ENCODE results near the gene RPL26.

RPL26 gene

GRCh38 chr17:8368193-8368592, 14.8 kb downstream of the RPL26 start:
- DNase-seq (ENCODE audit: low read depth), result no peak
- no peak overlapping the region for H3K4me3 ChIP-seq (ENCODE audit: control insufficient read depth, low read depth, low read length)
- TF ChIP-seq CTCF (IDR thresholded peaks at IDR 0.05; ENCODE audit: control insufficient read depth, insufficient read depth, low read depth, low read length, missing control alignments), result no peak

- TF ChIP-seq CTCF (IDR thresholded peaks at IDR 0.05; ENCODE audit: control insufficient read depth, insufficient read depth, low read depth, low read length, missing control alignments), result no peak
- DNase-seq (ENCODE audit: low read depth), result no peak
- H3K4me3 ChIP-seq (ENCODE audit: control insufficient read depth, low read depth, low read length), result no peak overlapping the region
These were observed 16.8 kb downstream of the RPL26 start for GRCh38 chr17:8366231-8366630.

- H3K4me3 ChIP-seq (ENCODE audit: control insufficient read depth, low read depth, low read length), result no peak overlapping the region
- no peak for TF ChIP-seq CTCF (IDR thresholded peaks at IDR 0.05; ENCODE audit: control insufficient read depth, insufficient read depth, low read depth, low read length, missing control alignments)
- DNase-seq (ENCODE audit: low read depth), result no peak
These were observed 17.9 kb downstream of the RPL26 start for GRCh38 chr17:8365143-8365542.

GRCh38 chr17:8362651-8363332, 20.2 kb downstream of the RPL26 start:
- H3K4me3 ChIP-seq (ENCODE audit: control insufficient read depth, low read depth, low read length), result no peak overlapping the region
- TF ChIP-seq CTCF (IDR thresholded peaks at IDR 0.05; ENCODE audit: control insufficient read depth, insufficient read depth, low read depth, low read length, missing control alignments), result no peak
- no peak for DNase-seq (ENCODE audit: low read depth)

GRCh38 chr17:8360751-8361150, 22.2 kb downstream of the RPL26 start:
- DNase-seq (ENCODE audit: low read depth), result no peak
- H3K4me3 ChIP-seq (ENCODE audit: control insufficient read depth, low read depth, low read length), result no peak overlapping the region
- no peak for TF ChIP-seq CTCF (IDR thresholded peaks at IDR 0.05; ENCODE audit: control insufficient read depth, insufficient read depth, low read depth, low read length, missing control alignments)

- no peak for DNase-seq (ENCODE audit: low read depth)
- no peak overlapping the region for H3K4me3 ChIP-seq (ENCODE audit: control insufficient read depth, low read depth, low read length)
- TF ChIP-seq CTCF (IDR thresholded peaks at IDR 0.05; ENCODE audit: control insufficient read depth, insufficient read depth, low read depth, low read length, missing control alignments), result no peak
These were observed 22.7 kb downstream of the RPL26 start for GRCh38 chr17:8360260-8360659.
